Central memory CD8-positive, alpha-beta T cell (primary cell): Measurements from ENCODE around the gene ARHGAP19.
A peak's percentile ranks its signal among the peaks of the same experiment; 100 is the strongest.

Experiments used
- ATAC-seq: fragments of 150-1000 bp; cut with Tn5 transposase; replicated peaks from 2 replicates; pipeline ENCODE4 v1.10.0; 2022; ENCODE audit warnings: mild to moderate bottlenecking, moderate FRiP score, moderate number of reproducible peaks; ENCODE audit not compliant: poor library complexity, severe bottlenecking; ENCODE audit errors: extremely low read depth
- DNase-seq, 2 donors: peaks; one replicate each; pipeline ENCODE4 v3.0.0; 2021; ENCODE audit warnings: low spot score in 2 of 2
- H3K27ac Mint-ChIP-seq: one replicate; pipeline ENCODE4 v1.8.0; 2022; ENCODE audit warnings: low read depth, mild to moderate bottlenecking, moderate library complexity, mixed read lengths
- H3K27me3 Mint-ChIP-seq: one replicate; pipeline ENCODE4 v1.8.0; 2022; ENCODE audit warnings: mixed read lengths
- H3K36me3 Mint-ChIP-seq: one replicate; pipeline ENCODE4 v1.8.0; 2022; ENCODE audit warnings: mild to moderate bottlenecking, moderate library complexity, mixed read lengths; ENCODE audit not compliant: insufficient read depth
- H3K4me1 Mint-ChIP-seq: one replicate; pipeline ENCODE4 v1.8.0; 2022; ENCODE audit warnings: mixed read lengths
- H3K4me3 Mint-ChIP-seq: one replicate; pipeline ENCODE4 v1.8.0; 2022; ENCODE audit warnings: mild to moderate bottlenecking, moderate library complexity, mixed read lengths
- H3K9me3 Mint-ChIP-seq: one replicate; pipeline ENCODE4 v1.8.0; 2022; ENCODE audit warnings: mixed read lengths

The ARHGAP19 gene

DNA sequence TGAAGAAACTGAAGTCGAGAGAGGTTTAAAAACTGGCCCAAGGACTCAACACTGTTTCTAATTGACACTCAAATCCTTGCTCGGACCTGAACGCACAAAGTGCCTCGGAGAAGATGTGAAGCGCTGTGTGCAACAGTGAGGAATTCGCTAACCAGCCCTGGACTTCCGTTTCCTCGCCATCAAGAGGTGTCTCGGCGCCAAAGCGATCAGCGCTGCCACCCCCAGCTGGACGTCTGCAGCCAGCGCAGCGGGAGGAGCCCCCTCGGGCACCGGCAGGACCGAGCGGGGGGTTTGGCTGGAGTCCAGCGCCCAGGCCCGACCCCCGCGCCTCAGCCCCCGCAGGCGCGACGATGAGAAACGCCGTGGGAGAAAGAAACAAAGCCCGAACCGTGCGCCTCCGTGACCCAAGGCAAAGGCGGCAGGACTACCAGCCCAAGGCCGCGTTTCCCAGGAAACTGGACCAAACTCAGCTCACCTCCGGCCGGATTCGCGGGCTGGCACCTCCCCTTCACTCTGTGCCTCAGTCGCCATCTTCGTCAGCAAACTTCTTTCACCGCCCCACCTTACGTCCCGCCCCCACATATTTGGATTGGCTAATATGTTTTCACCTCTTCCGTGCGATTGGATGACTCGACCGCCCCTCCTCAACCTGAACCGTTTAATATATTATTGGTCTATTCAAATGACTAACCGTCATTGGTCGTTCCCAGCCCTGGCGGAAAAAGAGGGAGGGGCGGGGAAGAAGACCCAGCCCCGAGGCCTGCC is at the start of gene ARHGAP19:
Gene ARHGAP19, minus strand, starts transcription at position 541 of the 765 bp plus-strand sequence. Its CDS starts 10 bp downstream, at position 531.
- H3K27ac Mint-ChIP-seq: peak within 1 kb of the TSS; percentile 88
- H3K36me3 Mint-ChIP-seq: peaks cover 12% of the 10 kb centered on the region
- H3K27me3 Mint-ChIP-seq: no peaks in the 10 kb centered on the region
- DNase-seq (peak; percentile 79 to 92), ATAC-seq (peak; percentile 100)
- no peaks in the 10 kb centered on the region for H3K9me3 Mint-ChIP-seq
- peak within 1 kb of the TSS; percentile 95 for H3K4me3 Mint-ChIP-seq
- peaks cover 17% of the 10 kb centered on the region for H3K4me1 Mint-ChIP-seq

- Mint-ChIP-seq H3K27ac (no peak overlapping the region), H3K9me3 (no peaks in the 10 kb centered on the region), H3K36me3 (no peaks in the 10 kb centered on the region), H3K4me1 (no peaks in the 10 kb centered on the region), H3K27me3 (no peaks in the 10 kb centered on the region), H3K4me3 (no peak overlapping the region)
- no peak for ATAC-seq
- DNase-seq: no peak
Observed at GRCh38 chr10:97341416-97341815, 49.0 kb upstream of the ARHGAP19 start.

DNA sequence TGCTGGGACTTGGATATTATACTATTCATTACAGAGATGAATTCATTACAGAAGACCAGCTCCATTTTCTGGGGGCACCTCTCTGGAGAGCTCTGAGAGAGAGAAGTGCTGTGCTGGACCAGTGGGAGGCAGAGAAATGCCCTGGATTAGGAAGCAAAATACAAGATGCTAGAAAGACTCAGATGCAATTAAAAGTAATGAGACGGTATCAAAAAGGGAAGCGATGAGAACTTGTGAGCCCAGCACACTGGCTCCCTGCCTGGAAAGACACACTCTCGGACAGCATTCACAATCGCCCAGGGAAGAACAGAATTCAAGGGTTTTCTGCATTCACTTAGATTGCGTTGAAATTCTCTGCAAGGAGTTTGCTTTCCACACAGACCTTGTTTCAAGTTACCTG is 45.6 kb upstream of the ARHGAP19 start:
- H3K27me3 Mint-ChIP-seq: no peaks in the 10 kb centered on the region
- H3K36me3 Mint-ChIP-seq: peaks cover 6% of the 10 kb centered on the region
- no peak overlapping the region for H3K4me3 Mint-ChIP-seq
- DNase-seq (no peak), ATAC-seq (no peak)
- peaks cover 7% of the 10 kb centered on the region for H3K4me1 Mint-ChIP-seq
- H3K27ac Mint-ChIP-seq: no peak overlapping the region
- no peaks in the 10 kb centered on the region for H3K9me3 Mint-ChIP-seq

- Mint-ChIP-seq H3K27ac (no peak overlapping the region), H3K4me3 (no peak overlapping the region), H3K27me3 (no peaks in the 10 kb centered on the region), H3K36me3 (peaks cover 11% of the 10 kb centered on the region), H3K4me1 (peaks cover 15% of the 10 kb centered on the region), H3K9me3 (no peaks in the 10 kb centered on the region)
- no peak for ATAC-seq
- DNase-seq: no peak
Observed at GRCh38 chr10:97336942-97337831, 44.8 kb upstream of the ARHGAP19 start.

DNA sequence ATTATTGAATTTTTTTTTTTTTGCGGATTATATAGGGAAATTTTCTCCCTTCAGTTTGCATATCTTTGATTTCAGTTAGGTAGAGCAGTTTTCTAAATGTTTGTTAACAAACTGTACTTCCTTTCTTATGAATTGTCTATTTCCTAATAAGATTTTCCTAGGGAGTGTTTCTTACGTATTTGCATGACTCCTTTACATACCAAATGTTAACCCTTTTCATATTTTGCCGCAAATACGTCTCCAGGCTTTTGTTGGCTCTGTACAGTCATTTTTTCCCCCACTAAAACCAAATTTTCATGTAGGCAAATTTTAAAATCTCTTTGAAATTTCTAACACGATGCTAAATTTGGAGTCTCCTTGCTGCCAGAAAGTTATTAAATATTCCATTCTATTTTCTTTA is 44.0 kb upstream of the ARHGAP19 start:
- Mint-ChIP-seq H3K9me3 (no peaks in the 10 kb centered on the region), H3K27ac (no peak overlapping the region), H3K4me3 (no peak overlapping the region), H3K4me1 (peaks cover 23% of the 10 kb centered on the region), H3K36me3 (peaks cover 13% of the 10 kb centered on the region), H3K27me3 (no peaks in the 10 kb centered on the region)
- ATAC-seq (no peak), DNase-seq (no peak)

DNA sequence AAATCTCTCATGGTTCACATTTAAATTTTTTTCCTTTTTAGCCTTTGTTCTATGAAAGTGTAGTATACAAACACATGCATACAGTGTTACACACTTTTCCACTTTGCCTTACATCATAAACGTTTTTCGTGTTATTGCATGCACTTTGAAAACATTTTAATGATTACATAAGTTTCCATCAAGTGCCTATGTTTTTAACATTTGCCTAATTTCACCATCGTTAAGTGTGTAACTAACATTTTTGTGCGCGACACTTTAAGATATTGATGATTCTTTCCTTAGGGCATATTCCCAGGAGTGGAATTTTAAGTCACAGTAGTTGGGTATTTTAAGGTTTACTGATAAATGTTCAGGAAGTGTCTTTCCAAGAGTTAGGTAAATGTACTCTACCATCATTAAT is 43.6 kb upstream of the ARHGAP19 start:
- peaks cover 27% of the 10 kb centered on the region for H3K4me1 Mint-ChIP-seq
- peak overlapping the region; percentile 93 for H3K4me3 Mint-ChIP-seq
- ATAC-seq (no peak), DNase-seq (no peak)
- no peak overlapping the region for H3K27ac Mint-ChIP-seq
- H3K36me3 Mint-ChIP-seq: peaks cover 15% of the 10 kb centered on the region
- H3K9me3 Mint-ChIP-seq: no peaks in the 10 kb centered on the region
- no peaks in the 10 kb centered on the region for H3K27me3 Mint-ChIP-seq

DNA sequence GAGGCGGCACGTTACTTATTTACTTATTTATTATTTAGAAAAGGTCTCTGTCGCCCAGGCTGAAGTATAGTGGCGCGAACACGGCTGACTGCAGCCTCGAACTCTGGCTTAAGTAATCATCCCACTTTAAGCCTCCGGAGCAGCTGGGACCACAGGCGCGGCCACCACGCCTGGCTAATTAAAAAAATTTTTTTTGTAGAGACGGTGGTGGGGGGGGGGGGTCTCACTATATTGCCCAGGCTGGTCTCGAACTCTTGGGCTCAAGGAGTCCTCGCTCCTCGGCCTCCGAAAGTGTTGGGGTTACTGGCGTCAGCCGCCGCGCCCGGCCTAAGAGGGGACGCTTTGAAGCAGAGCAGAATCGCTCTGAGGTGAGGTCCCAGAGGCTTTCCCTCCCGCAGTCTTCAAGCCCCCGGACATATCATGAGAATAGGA is 42.8 kb upstream of the ARHGAP19 start:
- no peak for DNase-seq
- Mint-ChIP-seq H3K4me1 (peaks cover 28% of the 10 kb centered on the region), H3K9me3 (no peaks in the 10 kb centered on the region), H3K36me3 (peaks cover 15% of the 10 kb centered on the region), H3K27me3 (no peaks in the 10 kb centered on the region), H3K27ac (peak overlapping the region; percentile 78), H3K4me3 (peak overlapping the region; percentile 93)
- no peak for ATAC-seq

- ATAC-seq (peak; percentile 86), DNase-seq (peak; percentile 85 to 87)
- no peaks in the 10 kb centered on the region for H3K27me3 Mint-ChIP-seq
- no peaks in the 10 kb centered on the region for H3K9me3 Mint-ChIP-seq
- H3K4me3 Mint-ChIP-seq: peak within 1 kb of the TSS; percentile 93
- H3K36me3 Mint-ChIP-seq: peaks cover 15% of the 10 kb centered on the region
- peaks cover 34% of the 10 kb centered on the region for H3K4me1 Mint-ChIP-seq
- peak within 1 kb of the TSS; percentile 89 for H3K27ac Mint-ChIP-seq
Observed at GRCh38 chr10:97334370-97335175, 42.1 kb upstream of the ARHGAP19 start, which contains the start of gene FRAT2. Gene FRAT2 (minus strand): TSS chr10:97334729. CDS start chr10:97334572, 157 bp downstream.

GRCh38 chr10:97333601-97334369 is 41.3 kb upstream of the ARHGAP19 start:
- peak; percentile 17 to 25 for DNase-seq
- no peaks in the 10 kb centered on the region for H3K27me3 Mint-ChIP-seq
- H3K4me1 Mint-ChIP-seq: peaks cover 34% of the 10 kb centered on the region
- peak; percentile 38 for ATAC-seq
- H3K36me3 Mint-ChIP-seq: peaks cover 18% of the 10 kb centered on the region
- peak overlapping the region; percentile 89 for H3K27ac Mint-ChIP-seq
- H3K4me3 Mint-ChIP-seq: peak overlapping the region; percentile 93
- no peaks in the 10 kb centered on the region for H3K9me3 Mint-ChIP-seq

DNA sequence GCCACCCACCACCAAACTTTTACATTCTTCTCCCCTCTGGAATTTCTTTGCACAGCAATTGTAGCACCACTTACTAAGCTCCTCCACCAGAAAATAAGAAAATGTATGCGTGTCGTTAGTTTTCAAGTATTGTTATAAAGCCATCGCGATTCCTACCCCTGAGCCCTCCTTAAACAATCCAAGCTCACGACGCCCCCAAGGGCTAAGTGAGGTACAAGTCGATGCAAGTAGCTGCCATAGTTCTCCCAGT is 40.8 kb upstream of the ARHGAP19 start:
- ATAC-seq (no peak), DNase-seq (no peak)
- Mint-ChIP-seq H3K27me3 (no peaks in the 10 kb centered on the region), H3K36me3 (peaks cover 20% of the 10 kb centered on the region), H3K27ac (peak overlapping the region; percentile 89), H3K9me3 (no peaks in the 10 kb centered on the region), H3K4me1 (peaks cover 34% of the 10 kb centered on the region), H3K4me3 (peak overlapping the region; percentile 93)

DNA sequence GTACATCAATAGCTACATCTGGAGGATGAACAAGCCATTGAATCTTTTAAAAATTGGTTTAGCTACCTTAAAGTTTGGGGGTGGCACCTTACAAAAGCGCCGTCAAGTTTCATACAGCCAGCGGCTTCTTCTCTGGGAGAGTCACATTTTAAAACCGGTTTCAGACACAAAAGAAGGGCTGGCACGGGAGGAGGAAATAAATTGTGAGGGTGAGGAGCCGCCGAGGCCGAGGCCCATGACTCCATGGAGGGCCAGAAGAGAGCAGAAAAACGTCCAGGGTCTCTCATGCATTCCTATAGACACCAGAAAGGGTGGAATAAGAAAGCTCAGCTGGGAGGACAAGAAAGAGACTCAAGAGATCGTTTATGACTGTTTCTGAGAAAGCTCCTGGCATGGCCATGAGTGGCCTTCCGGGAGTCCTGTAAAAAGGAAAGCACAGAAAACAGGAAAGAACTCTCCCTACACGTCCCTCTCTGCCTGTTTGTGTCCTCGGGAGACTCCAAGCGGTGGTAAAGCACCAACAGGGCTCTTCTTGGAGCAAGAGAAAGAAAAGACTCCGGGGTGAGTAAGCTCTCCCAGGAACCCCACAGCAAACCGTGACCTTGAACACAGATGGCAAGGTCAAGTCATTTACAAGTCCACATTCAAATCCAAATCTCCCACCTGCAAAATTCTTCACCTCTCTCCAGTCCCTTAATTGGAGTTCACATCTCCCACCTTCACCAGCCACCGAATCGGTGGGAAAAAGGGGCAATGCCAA is 40.3 kb upstream of the ARHGAP19 start:
- no peaks in the 10 kb centered on the region for H3K9me3 Mint-ChIP-seq
- no peak for DNase-seq
- peak overlapping the region; percentile 89 for H3K27ac Mint-ChIP-seq
- H3K4me1 Mint-ChIP-seq: peaks cover 39% of the 10 kb centered on the region
- no peak for ATAC-seq
- peak overlapping the region; percentile 93 for H3K4me3 Mint-ChIP-seq
- peaks cover 23% of the 10 kb centered on the region for H3K36me3 Mint-ChIP-seq
- H3K27me3 Mint-ChIP-seq: no peaks in the 10 kb centered on the region
